Subcutaneous abdominal adipose tissue (tissue), 5 donors: Measurements from ENCODE around the gene PACRG.
A peak's percentile ranks its signal among the peaks of the same experiment; 100 is the strongest.

ENCODE experiments used
- H3K27ac ChIP-seq: one replicate; pipeline ENCODE4 v1.7.0; 2013; ENCODE audit warnings: low read depth, mild to moderate bottlenecking, inconsistent platforms, low read length, moderate library complexity
- H3K27me3 ChIP-seq, 5 donors: one replicate each; pipeline ENCODE4 v1.7.0; 2013; ENCODE audit warnings: low read length in 5 of 5, inconsistent platforms in 1 of 5; ENCODE audit not compliant: control insufficient read depth in 5 of 5, insufficient read depth in 4 of 5
- H3K36me3 ChIP-seq, 5 donors: one replicate each; pipeline ENCODE4 v1.7.0; 2013; ENCODE audit warnings: low read length in 5 of 5; ENCODE audit not compliant: control insufficient read depth in 5 of 5, insufficient read depth in 5 of 5
- H3K4me1 ChIP-seq, 5 donors: one replicate each; pipeline ENCODE4 v1.7.0; 2013; ENCODE audit warnings: low read length in 5 of 5, mild to moderate bottlenecking in 3 of 5, moderate library complexity in 1 of 5; ENCODE audit not compliant: control insufficient read depth in 5 of 5, insufficient read depth in 5 of 5
- H3K4me3 ChIP-seq, 5 donors: one replicate each; pipeline ENCODE4 v1.7.0; 2013; ENCODE audit warnings: low read length in 5 of 5, low read depth in 1 of 5
- H3K9ac ChIP-seq, 5 donors: one replicate each; pipeline ENCODE4 v1.7.0; 2013; ENCODE audit warnings: low read length in 5 of 5, mild to moderate bottlenecking in 4 of 5, moderate library complexity in 3 of 5
- H3K9me3 ChIP-seq, 5 donors: one replicate each; pipeline ENCODE4 v1.7.0; 2013; ENCODE audit warnings: low read length in 5 of 5; ENCODE audit not compliant: control insufficient read depth in 5 of 5
- donor health status: healthy.
- donor health status: healthy.
- donor health status: healthy.
- donor health status: healthy.
- donor health status: healthy.

Gene PACRG

DNA sequence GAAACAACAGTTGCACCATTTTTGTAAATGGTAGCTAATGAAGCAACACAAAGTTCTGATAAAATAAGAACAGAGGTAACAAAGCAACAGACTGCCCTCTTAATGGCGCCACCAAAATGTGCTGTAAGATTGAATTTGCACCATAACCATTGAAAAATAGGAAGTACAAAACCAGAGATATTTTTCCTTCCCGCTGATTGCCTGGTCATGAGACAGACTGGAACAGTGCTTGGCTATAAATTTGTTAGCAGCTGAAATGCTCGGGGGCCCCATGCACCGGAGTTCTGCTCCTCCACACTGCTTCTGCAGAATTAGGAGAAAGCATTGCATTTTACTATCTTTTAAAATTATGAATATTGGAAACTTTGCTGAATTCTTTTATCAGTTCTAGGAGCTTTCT, 522.3 kb downstream of the PACRG start:
- no peak overlapping the region for H3K9ac ChIP-seq
- no peaks in the 10 kb centered on the region for H3K36me3 ChIP-seq
- H3K4me1 ChIP-seq = peaks cover 0 to 18% (median 6%) of the 10 kb centered on the region in 5 donors
- H3K27ac ChIP-seq = no peak overlapping the region
- no peaks in the 10 kb centered on the region for H3K9me3 ChIP-seq
- no peaks in the 10 kb centered on the region for H3K27me3 ChIP-seq
- H3K4me3 ChIP-seq = no peak overlapping the region

DNA sequence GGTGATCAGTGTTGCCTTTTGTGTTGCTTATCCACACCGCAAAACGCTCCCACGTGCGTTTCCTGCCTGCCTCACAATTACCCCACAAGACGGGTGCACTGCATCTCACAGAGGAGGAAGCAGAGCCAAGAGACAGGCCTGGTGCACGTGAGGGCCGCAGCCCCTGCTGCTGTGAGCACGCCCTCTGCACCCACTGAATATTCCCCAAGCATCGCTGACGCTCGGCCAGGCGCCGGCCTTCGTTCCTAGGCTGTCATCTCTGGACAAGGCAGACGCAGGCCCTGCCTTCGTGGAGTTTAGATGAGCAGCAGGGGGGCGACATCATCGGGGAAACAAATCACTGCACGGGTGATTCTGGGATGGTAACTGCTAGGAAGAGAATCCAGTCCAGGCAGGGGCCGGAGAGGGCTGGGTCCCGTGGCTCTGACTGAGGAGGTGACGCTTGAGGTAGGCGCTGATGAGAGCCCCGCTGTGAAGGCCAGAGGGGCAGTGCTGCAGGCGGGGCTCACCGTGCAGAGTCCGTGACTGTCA, 524.4 kb downstream of the PACRG start:
- no peak overlapping the region for H3K4me3 ChIP-seq
- no peak overlapping the region for H3K9ac ChIP-seq
- H3K4me1 ChIP-seq = peaks cover 0 to 18% (median 6%) of the 10 kb centered on the region in 5 donors
- no peaks in the 10 kb centered on the region for H3K36me3 ChIP-seq
- H3K27me3 ChIP-seq = no peaks in the 10 kb centered on the region
- H3K27ac ChIP-seq = no peak overlapping the region
- H3K9me3 ChIP-seq = no peaks in the 10 kb centered on the region

DNA sequence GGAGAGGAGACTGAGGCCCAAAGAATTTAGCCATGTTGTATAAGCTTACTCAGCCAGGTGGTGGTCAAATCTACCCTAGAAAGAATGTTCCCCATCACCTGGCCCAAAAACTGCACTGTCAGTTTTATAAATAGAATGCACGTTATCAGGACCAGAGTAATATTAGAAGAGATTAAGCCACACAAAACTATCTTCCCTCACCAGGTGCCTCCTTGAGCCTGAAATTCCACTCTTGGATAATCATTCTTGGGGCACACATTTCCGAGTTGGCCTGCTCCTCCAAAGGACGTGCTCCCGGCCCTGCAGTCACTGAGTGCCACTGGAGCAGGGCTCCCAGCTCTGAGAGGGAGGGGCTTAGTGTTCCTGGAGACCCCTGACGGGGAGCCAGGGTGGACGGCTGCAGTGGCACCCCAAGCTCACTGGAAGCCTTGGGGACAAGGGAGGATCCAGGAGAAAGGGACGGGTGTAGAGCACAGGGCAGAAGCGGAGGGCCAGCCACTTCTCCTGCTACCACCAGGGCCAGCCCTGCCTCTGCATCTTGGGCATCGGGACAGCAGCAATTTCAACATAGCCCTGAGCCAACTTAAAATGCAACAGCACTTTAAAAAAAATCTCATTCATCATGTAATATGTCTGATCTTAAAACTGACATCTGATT, 525.9 kb downstream of the PACRG start:
- Histone ChIP-seq H3K36me3 (no peaks in the 10 kb centered on the region), H3K9ac (no peak overlapping the region), H3K4me1 (peaks cover 0 to 18% (median 6%) of the 10 kb centered on the region in 5 donors), H3K27ac (no peak overlapping the region), H3K9me3 (no peaks in the 10 kb centered on the region), H3K4me3 (no peak overlapping the region), H3K27me3 (no peaks in the 10 kb centered on the region)

DNA sequence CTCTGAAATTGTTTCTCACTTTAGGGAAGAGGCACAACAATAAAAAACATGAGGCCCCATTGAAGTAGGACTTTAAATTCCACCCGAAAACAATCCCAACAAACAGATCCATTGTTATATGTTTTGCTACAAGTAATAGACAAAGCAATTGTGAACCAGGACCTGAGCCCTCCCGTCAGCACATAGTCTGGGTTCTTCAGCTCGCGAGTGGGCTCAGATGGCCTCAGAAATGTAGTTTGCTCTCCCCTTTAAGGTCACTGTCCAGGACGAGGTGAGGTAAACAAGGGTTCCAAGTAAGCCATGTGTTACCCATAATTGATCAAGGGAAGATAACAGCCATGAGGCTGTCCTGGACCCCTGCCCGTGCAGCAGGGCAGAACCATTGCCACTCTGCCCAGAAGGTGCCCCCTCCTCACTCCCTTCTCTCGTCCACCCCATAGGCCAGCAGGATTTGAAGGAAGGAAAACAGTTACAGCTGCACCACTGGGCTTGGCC, 526.6 kb downstream of the PACRG start:
- Histone ChIP-seq H3K36me3 (no peaks in the 10 kb centered on the region), H3K27ac (no peak overlapping the region)

DNA sequence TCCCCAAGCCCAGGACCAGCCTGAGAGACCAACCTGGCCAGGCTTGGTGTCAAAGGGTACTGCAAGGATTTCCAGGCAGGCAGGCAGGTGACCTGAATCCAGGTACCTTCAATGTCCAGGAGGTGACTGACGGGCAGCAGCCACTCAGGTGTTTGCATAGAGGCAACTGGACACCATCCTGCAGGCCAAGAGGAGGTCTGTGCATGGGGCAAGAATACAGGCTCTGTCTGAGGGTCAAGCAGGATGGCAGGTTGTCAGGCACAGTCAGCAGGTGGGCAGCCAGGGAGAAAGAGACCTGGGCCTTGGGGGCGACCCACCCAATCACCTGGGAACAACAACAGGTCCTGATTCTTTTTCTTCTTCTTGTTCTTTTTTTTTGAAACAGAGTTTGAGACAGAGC, 527.5 kb downstream of the PACRG start:
- Histone ChIP-seq H3K4me1 (peaks cover 0 to 19% (median 7%) of the 10 kb centered on the region in 5 donors), H3K27me3 (no peaks in the 10 kb centered on the region), H3K9ac (no peak overlapping the region)

More for the DNA sequence above, 526.6 kb downstream of the PACRG start:
- H3K4me1 ChIP-seq = peaks cover 0 to 18% (median 6%) of the 10 kb centered on the region in 5 donors
- no peak overlapping the region for H3K4me3 ChIP-seq
- H3K9me3 ChIP-seq = no peaks in the 10 kb centered on the region
- H3K27me3 ChIP-seq = no peaks in the 10 kb centered on the region
- no peak overlapping the region for H3K9ac ChIP-seq

DNA sequence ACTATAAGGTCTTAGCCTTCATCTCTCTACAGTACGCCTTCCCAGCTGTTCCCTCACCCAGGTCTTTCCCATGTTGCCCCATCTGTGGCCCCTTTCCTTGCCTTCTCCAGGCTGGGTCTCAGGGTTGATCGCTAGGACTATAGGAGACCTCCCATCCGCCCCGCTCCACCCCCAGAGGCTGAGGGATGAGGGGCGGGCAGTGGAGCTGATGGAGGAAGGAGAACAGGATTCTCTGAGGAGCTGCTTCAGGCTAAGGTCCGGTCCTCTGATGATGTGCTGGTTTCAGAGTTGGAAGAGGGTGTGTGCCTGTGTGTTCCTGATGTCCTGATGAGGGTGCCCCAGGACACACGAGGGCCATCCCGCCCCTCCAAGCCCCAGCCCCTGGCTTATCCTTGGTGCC, 531.9 kb downstream of the PACRG start:
- Histone ChIP-seq H3K4me3 (peak overlapping the region in 3 of 5 donors; percentile 45 to 77 (median 50)), H3K9me3 (no peaks in the 10 kb centered on the region), H3K9ac (peak overlapping the region in 2 of 5 donors; percentile 44 to 71), H3K27ac (no peak overlapping the region), H3K36me3 (no peaks in the 10 kb centered on the region), H3K27me3 (no peaks in the 10 kb centered on the region), H3K4me1 (peaks cover 0 to 40% (median 33%) of the 10 kb centered on the region in 5 donors)

More for the DNA sequence above, 527.5 kb downstream of the PACRG start:
- no peaks in the 10 kb centered on the region for H3K9me3 ChIP-seq
- H3K36me3 ChIP-seq = no peaks in the 10 kb centered on the region
- no peak overlapping the region for H3K4me3 ChIP-seq
- no peak overlapping the region for H3K27ac ChIP-seq

DNA sequence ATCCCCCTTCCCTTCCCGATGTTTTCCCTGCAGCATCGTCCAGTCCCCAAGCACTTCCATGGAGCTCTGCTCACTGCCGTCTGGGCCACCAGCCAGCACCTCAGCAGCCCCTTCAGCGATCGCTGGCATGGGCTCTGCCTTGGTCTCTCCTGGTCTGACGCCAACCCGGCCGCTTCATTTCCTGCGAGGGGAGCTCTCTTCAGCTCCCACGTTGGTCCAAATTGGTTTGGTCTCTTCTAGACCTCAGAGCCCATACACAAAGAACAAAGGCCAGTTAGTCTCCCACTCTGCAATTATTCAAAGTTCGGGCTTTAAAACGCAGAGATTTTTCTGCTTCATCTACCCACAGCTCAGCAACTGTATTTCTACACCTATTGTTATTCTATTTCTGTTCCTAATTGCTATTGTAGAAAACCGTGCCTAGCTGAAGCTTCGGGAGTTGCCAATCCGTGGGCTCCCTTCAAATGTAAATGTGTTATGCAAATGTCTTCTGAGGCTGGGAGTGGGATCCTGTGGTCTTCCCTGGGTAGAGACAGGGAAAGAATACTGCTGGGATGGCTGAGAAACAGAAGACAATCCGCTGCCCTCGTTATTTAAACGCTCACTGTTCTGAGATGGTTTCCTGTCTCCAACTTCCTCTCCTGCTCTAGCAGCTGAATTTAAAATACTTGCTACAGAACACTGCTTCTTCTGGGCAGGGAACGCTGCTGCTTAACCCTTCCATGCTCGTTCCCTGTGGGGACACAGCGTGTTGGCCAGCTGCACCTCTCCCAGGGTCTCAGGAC, 532.5 kb downstream of the PACRG start:
- H3K27ac ChIP-seq = no peak overlapping the region
- H3K27me3 ChIP-seq = no peaks in the 10 kb centered on the region
- peak overlapping the region in 3 of 5 donors; percentile 6 to 71 (median 44) for H3K9ac ChIP-seq
- H3K36me3 ChIP-seq = no peaks in the 10 kb centered on the region
- no peaks in the 10 kb centered on the region for H3K9me3 ChIP-seq
- H3K4me3 ChIP-seq = peak overlapping the region; percentile 30 to 77 (median 45)
- H3K4me1 ChIP-seq = peaks cover 0 to 40% (median 33%) of the 10 kb centered on the region in 5 donors

DNA sequence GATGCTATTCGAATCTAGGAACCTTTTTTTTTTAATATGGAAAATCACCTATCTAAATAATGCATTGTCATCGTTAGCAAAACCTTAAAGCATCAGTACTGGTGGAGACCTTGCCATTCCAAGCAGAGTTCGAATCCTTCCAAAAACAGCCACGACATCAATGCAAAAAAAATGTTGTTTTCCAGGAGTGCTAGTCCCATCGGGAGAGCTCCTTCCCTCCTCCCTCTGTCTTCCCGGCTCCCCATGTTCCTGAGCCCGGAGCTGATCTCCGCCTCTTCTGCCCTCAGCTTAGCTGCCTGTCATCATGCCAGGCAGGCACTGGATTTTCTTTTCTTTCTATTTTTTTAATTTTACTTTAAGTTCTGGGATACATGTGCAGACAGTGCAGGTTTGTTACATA, 533.1 kb downstream of the PACRG start:
- Histone ChIP-seq H3K4me1 (peaks cover 0 to 40% (median 33%) of the 10 kb centered on the region in 5 donors), H3K27ac (no peak overlapping the region), H3K36me3 (no peaks in the 10 kb centered on the region), H3K9ac (peak overlapping the region in 2 of 5 donors; percentile 44 to 71), H3K27me3 (no peaks in the 10 kb centered on the region), H3K9me3 (no peaks in the 10 kb centered on the region), H3K4me3 (peak overlapping the region; percentile 30 to 77 (median 45))

DNA sequence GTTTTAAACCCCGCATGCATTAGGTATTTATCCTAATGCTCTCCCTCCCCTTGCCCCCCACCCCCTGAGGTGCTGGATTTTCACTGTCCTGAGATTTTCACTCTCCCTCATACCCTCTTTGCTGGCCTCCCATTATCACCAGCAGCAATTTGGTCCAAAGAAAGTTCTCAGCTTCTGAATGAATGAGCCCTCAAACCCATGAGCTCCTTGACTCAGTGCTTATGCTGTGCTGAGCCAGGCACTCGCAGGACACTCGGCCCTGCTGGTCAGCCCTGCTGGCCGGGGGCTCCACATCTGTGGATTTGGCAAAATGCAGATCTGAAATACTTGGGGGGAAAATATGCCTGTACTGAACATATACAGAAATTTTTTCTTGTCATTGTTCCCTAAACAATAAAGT, 533.6 kb downstream of the PACRG start:
- H3K27ac ChIP-seq = no peak overlapping the region
- no peak overlapping the region for H3K4me3 ChIP-seq
- no peaks in the 10 kb centered on the region for H3K9me3 ChIP-seq
- no peaks in the 10 kb centered on the region for H3K36me3 ChIP-seq
- no peaks in the 10 kb centered on the region for H3K27me3 ChIP-seq
- H3K4me1 ChIP-seq = peaks cover 0 to 40% (median 33%) of the 10 kb centered on the region in 5 donors
- no peak overlapping the region for H3K9ac ChIP-seq

DNA sequence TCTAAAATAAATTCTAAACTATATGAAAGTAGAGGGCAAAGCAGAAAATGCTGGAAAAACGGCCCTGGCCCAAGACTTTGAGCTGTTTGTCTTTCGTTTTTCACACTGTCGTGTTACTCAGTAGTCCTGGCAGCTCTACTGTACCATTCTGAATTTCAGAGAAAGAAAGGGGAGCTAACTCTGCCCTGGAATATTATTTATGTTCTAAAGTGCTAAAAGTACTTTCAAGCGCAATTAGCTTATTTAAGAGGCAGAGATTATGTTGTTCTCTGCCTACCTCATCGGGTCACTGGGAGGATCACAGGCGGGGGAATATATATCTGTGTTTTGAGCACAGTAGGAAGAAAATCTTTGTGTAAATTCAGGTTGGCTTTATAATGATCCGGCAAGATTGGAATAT, 534.3 kb downstream of the PACRG start:
- Histone ChIP-seq H3K9ac (no peak overlapping the region), H3K36me3 (no peaks in the 10 kb centered on the region), H3K9me3 (no peaks in the 10 kb centered on the region), H3K4me1 (peaks cover 0 to 40% (median 33%) of the 10 kb centered on the region in 5 donors), H3K4me3 (no peak overlapping the region), H3K27me3 (no peaks in the 10 kb centered on the region), H3K27ac (peak overlapping the region; percentile 30)
